HuH-7 (cell line): ENCODE measurements around the gene KANTR.

Experiments
- DNase-seq: peaks from one replicate; pipeline ENCODE4 v3.0.0; 2011; ENCODE audit warnings: low spot score

Gene KANTR

DNA sequence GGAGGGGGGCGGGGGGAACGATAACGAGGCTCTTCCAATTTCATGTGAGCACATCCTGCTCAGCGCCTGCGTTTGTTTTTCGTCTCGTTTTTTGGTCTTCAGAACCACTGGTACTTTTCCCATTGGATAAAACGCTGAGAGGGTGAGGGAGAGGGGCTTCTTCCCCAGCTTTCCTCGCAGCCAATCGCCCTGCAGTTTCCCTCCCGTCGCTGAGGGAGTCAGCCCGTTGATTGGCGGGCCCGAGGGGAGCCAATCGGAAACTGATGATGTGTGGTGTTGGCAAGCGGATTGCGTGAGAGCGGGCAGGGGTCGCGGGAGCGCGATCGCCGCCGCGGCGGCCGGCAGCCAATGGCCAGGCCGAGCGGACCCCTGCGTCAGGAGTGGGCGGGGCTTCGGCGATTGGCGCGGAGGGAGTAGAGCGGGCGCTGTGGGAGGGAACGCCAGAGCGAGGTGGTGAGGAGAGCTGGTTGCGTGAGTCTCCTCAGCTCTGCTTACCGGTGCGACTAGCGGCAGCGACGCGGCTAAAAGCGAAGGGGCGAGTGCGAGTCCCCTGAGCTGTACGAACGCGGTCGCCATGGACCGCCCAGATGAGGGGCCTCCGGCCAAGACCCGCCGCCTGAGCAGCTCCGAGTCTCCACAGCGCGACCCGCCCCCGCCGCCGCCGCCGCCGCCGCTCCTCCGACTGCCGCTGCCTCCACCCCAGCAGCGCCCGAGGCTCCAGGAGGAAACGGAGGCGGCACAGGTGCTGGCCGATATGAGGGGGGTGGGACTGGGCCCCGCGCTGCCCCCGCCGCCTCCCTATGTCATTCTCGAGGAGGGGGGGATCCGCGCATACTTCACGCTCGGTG, 11.8 kb upstream of the KANTR start, which contains the start of gene TSPYL2:
TSS of gene TSPYL2 (plus strand) at position 443 of the 848 bp plus-strand sequence. CDS start at position 575, 132 bp downstream.
- DNase-seq = peak; percentile 96

- DNase-seq = no peak
Observed at GRCh38 chrX:53082773-53083616, 10.9 kb upstream of the KANTR start.

- DNase-seq = no peak
Observed at GRCh38 chrX:53084043-53084570, 9.8 kb upstream of the KANTR start.

GRCh38 chrX:53084863-53085262, 9.1 kb upstream of the KANTR start:
- DNase-seq = no peak

- no peak for DNase-seq
Observed at GRCh38 chrX:53085661-53086229, 8.2 kb upstream of the KANTR start.

DNA sequence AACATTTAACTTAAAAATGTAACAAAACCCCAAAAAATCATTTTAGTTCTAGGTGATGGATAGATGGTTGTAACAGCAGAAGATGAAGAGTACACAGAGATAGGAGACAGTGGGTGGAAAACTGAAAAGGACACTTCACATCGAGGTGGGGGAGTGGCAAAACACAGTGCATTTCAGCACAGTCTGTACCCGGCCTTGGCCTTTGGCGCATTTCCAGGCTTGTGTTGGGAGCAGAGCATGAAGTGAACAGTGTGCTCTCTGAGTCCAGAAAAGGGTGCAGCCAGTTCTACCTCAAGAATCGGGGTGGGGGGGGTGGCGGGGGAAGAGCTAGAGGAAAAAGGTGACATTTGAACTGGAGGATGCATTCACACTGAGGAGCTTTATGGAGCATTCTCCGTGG, 7.5 kb upstream of the KANTR start:
- DNase-seq = no peak

GRCh38 chrX:53087388-53087831, 6.5 kb upstream of the KANTR start:
- DNase-seq = no peak

DNA sequence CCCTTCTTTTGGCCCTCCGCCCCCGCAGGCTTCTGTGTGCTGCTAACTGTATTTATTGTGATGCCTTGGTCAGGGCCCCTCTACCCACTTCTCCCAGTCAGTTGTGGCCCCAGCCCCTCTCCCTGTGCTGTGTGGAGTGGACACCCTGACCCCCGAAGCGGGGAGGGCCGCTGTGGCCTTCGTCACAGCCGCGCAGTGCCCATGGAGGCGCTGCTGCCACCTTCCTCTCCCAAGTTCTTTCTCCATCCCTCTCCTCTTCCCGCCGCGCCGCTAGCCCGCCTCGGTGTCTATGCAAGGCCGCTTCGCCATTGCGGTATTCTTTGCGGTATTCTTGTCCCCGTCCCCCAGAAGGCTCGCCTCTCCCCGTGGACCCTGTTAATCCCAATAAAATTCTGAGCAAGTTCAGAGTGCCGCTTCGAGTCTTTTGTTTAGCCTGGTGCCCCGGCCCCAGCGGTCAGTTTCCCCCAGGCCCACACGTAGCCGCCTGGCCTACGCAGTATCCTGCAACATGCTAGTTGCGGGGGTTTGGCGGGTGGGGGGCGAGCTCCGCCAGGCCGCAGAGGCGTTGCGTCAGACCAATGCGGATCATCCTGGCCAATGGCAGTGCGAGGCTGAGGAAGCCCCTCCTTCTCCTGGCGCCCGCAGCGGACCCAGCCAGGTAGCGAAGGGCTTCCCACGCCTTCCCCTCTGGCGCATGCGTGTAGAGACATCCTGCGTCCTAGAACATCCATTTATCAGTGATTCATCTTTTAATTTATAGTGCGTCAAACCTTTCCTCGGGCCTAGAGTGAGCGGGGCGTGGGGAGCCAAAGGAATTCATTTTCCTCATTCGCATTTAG, 5.6 kb upstream of the KANTR start:
- DNase-seq = no peak

GRCh38 chrX:53089224-53089842, 4.6 kb upstream of the KANTR start:
- DNase-seq = peak; percentile 39

- no peak for DNase-seq
Observed at GRCh38 chrX:53089925-53090324, 4.0 kb upstream of the KANTR start.

DNA sequence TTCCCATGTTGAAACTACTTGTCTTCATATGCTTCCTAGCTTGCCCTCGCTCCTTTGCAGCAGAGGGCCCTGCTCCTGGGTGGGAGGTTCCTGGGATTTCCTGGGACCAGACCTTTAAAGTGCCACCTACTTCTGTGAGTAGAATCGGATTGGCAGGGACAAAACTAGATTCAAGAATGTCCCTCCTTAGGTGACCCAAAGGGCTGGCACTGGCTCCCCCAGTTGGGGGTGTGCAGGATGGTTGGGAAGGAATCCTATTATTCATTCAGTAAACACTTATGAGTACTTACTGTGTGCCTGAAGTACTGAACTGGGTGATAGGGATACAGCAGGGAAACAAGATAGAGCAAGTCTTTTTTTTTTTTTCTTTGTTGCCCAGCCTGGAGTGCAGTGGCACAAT, 2.6 kb upstream of the KANTR start:
- DNase-seq = no peak

- DNase-seq = peak; percentile 46
Observed at GRCh38 chrX:53093177-53093655, 726 bp upstream of the KANTR start.

DNA sequence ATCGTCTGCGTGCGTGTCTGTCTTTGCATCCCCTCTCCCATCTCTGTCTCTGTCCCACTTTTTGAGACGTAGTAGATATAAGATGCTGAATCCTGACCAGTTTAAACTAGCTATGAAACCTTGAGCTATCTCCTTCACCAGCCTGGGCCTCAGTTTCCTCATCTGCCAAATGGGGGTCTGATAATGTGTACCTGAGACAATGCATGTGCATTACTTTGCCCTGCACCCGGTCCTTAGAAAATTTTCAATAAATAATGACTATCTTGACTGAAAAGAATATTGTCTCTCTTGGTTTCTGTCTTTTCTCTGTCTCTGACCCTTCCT, 602 bp downstream of the KANTR start:
- DNase-seq = no peak

GRCh38 chrX:53095796-53096195, 1.9 kb downstream of the KANTR start:
- DNase-seq = no peak

- no peak for DNase-seq
Observed at GRCh38 chrX:53114864-53115549, 21.1 kb downstream of the KANTR start.

DNA sequence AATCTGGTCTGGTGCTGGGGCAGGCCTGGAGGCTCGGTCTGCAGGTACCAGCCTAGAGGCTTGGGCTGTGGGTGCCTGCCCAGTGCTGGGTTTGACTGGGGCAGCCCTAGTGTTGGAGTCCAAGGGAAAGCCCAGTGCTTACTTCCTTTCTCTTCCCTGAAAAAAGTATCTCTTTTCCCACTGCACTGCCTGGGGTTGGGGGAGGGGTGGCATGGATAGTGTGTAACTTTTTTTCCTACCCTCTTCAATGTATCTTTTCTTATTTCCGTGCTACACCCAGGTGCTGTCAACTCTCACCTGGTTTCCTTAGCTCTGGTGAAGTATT, 21.6 kb downstream of the KANTR start:
- DNase-seq = no peak

DNA sequence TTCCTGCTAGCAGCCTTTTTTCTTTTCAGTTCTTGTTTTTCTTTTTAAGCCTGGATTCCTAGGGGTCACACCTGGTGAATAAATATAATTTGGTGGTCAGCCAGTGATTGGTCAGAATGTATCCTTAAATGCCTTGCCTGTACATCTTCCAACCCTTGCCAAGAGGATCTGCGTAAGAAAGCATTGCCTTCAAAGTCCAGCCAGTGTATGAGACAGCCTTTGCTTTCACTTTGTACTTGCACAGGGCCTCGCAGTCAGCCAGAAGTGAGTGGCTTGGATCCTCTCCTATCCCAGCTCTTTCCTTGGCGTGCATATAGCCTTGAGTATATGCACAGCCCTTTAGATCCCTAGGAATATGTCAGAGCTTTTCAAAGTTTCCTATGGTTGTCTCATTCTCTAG, 22.2 kb downstream of the KANTR start:
- no peak for DNase-seq

GRCh38 chrX:53122013-53122412, 28.1 kb downstream of the KANTR start:
- DNase-seq = no peak

DNA sequence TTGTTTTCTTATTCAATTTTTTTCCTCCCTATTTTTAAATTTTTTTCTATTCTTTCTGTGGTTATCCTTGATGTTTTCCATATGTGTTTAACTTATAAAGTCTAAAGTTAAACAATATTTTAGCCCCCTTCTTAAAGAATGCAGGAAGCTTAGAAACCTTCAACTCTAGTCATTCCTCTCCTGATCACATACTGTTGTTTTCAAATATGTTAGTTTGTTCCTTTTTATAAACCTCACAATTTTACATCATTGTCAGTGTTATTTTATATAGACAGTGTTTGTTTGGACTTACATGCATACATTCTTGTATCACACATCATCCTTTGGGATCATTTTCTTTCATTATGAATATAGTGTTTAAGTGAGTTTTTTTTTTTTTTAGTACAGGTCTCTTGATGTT, 31.6 kb downstream of the KANTR start:
- DNase-seq = no peak

DNA sequence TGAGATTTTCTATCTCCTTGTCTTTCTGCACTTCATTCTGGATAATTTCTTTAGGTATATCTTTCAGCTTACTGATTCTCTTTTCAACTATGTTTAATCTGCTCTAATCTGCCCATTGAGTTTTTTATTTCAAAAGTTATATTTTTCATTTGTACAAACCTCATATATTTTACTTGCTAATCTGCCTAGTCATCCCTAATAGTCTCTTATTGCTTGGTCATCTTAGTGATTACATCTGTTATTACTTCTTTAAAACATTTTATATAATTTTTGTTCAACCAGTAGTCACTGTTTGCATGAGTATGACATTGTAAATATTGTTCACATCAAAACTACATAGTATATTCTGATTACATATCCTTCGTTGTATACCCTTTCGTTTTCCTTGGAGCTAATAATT, 32.4 kb downstream of the KANTR start:
- DNase-seq = no peak
